Urinary bladder (tissue), 4 donors: ENCODE measurements around the gene FAM180A. TPM values are rescaled to one million over a fixed set of nuclear protein-coding genes. Genes with fewer than 3 reads are reported as not detected.

Source experiments
- DNase-seq: peaks from one replicate; pipeline ENCODE4 v3.0.0-alpha.2; 2015; ENCODE audit errors: extremely low spot score
- H3K27ac ChIP-seq: one replicate; pipeline ENCODE4 v1.5.1; 2013; ENCODE audit warnings: low read depth, mild to moderate bottlenecking, moderate library complexity
- H3K36me3 ChIP-seq: one replicate; pipeline ENCODE4 v1.6.1; 2013; ENCODE audit warnings: mild to moderate bottlenecking, moderate library complexity; ENCODE audit not compliant: insufficient read depth
- H3K4me1 ChIP-seq: one replicate; pipeline ENCODE4 v1.6.1; 2013; ENCODE audit warnings: mild to moderate bottlenecking, moderate library complexity; ENCODE audit not compliant: insufficient read depth
- H3K4me3 ChIP-seq: one replicate; pipeline ENCODE4 v1.5.1; 2013; ENCODE audit warnings: low read depth, low read length
- WGBS: extraction: QIAGEN DNeasy Blood & Tissue Kit; methylation state at CpG from one replicate; pipeline ENCODE4 v1.1.7; 2013; 5-methylcytosine and 5-hydroxymethylcytosine counted together
- polyA plus RNA-seq: library from polyadenylated mRNA; stranded (reverse); fragments of 200-250 nt; gene quantifications from one replicate; pipeline ENCODE4 v1.2.3, GENCODE V29; 2013
- total RNA-seq: library from RNA; depleted of rRNA; stranded (reverse); fragments of >200 nt; gene quantifications from one replicate; pipeline ENCODE4 v1.2.3, GENCODE V29; 2014
- donor health status: healthy with polysubstance abuse.
- donor health status: healthy.

Gene FAM180A
- total and polyA plus RNA-seq, 2 donors, result 0.63 to 2.9 TPM

- H3K36me3 ChIP-seq, result no peaks in the 10 kb centered on the region
- no peaks in the 10 kb centered on the region for H3K4me1 ChIP-seq
- no peak overlapping the region for H3K4me3 ChIP-seq
- DNase-seq, result no peak
- H3K27ac ChIP-seq, result no peak overlapping the region
- WGBS, result 96% methylated on average over 21 of the region's 21 CpGs
Observed at GRCh38 chr7:135721198-135721820, 27.3 kb downstream of the FAM180A start.

- WGBS, result 35% methylated on average over 2 of the region's 2 CpGs
- Histone ChIP-seq H3K4me3 (no peak overlapping the region), H3K4me1 (no peaks in the 10 kb centered on the region), H3K27ac (no peak overlapping the region), H3K36me3 (no peaks in the 10 kb centered on the region)
- DNase-seq, result no peak
Observed at GRCh38 chr7:135719688-135720087, 28.9 kb downstream of the FAM180A start.

- no peaks in the 10 kb centered on the region for H3K36me3 ChIP-seq
- WGBS, result 49% methylated on average over 7 of the region's 7 CpGs
Observed at GRCh38 chr7:135718794-135719437, 29.7 kb downstream of the FAM180A start.

GRCh38 chr7:135718219-135718618 is 30.4 kb downstream of the FAM180A start:
- DNase-seq, result no peak
- H3K36me3 ChIP-seq, result no peaks in the 10 kb centered on the region
- H3K4me3 ChIP-seq, result no peak overlapping the region
- no peaks in the 10 kb centered on the region for H3K4me1 ChIP-seq
- WGBS, result 94% methylated on average over 2 of the region's 2 CpGs
- H3K27ac ChIP-seq, result no peak overlapping the region

More at GRCh38 chr7:135718794-135719437, 29.7 kb downstream of the FAM180A start:
- no peak overlapping the region for H3K4me3 ChIP-seq
- no peaks in the 10 kb centered on the region for H3K4me1 ChIP-seq
- no peak overlapping the region for H3K27ac ChIP-seq
- DNase-seq, result no peak

- WGBS, result 81% methylated on average over 3 of the region's 3 CpGs
- Histone ChIP-seq H3K4me1 (no peaks in the 10 kb centered on the region), H3K4me3 (no peak overlapping the region), H3K27ac (no peak overlapping the region), H3K36me3 (no peaks in the 10 kb centered on the region)
- DNase-seq, result no peak
Observed at GRCh38 chr7:135717693-135718092, 30.9 kb downstream of the FAM180A start.

- H3K36me3 ChIP-seq, result no peaks in the 10 kb centered on the region
- H3K4me1 ChIP-seq, result no peaks in the 10 kb centered on the region
- 51% methylated on average over 9 of the region's 9 CpGs for WGBS
- H3K27ac ChIP-seq, result no peak overlapping the region
- DNase-seq, result no peak
- no peak overlapping the region for H3K4me3 ChIP-seq
Observed at GRCh38 chr7:135716677-135717238, 31.9 kb downstream of the FAM180A start.

GRCh38 chr7:135715673-135716072 is 32.9 kb downstream of the FAM180A start:
- no peak overlapping the region for H3K27ac ChIP-seq
- H3K4me1 ChIP-seq, result no peaks in the 10 kb centered on the region
- 72% methylated on average over 1 of the region's 1 CpG for WGBS
- no peaks in the 10 kb centered on the region for H3K36me3 ChIP-seq
- no peak overlapping the region for H3K4me3 ChIP-seq
- no peak for DNase-seq

GRCh38 chr7:135715055-135715522 is 33.5 kb downstream of the FAM180A start:
- no peak for DNase-seq
- Histone ChIP-seq H3K27ac (no peak overlapping the region), H3K4me3 (no peak overlapping the region), H3K36me3 (no peaks in the 10 kb centered on the region), H3K4me1 (no peaks in the 10 kb centered on the region)
- WGBS, result 98% methylated on average over 5 of the region's 5 CpGs

- Histone ChIP-seq H3K27ac (no peak overlapping the region), H3K36me3 (no peaks in the 10 kb centered on the region), H3K4me1 (no peaks in the 10 kb centered on the region), H3K4me3 (no peak overlapping the region)
- WGBS, result 84% methylated on average over 20 of the region's 20 CpGs
- no peak for DNase-seq
Observed at GRCh38 chr7:135714534-135715009, 34.0 kb downstream of the FAM180A start.

GRCh38 chr7:135713836-135714470 is 34.7 kb downstream of the FAM180A start:
- no peaks in the 10 kb centered on the region for H3K4me1 ChIP-seq
- WGBS, result 79% methylated on average over 4 of the region's 4 CpGs
- H3K36me3 ChIP-seq, result no peaks in the 10 kb centered on the region
- H3K4me3 ChIP-seq, result no peak overlapping the region
- no peak overlapping the region for H3K27ac ChIP-seq
- no peak for DNase-seq

- WGBS, result 42% methylated on average over 7 of the region's 7 CpGs
- Histone ChIP-seq H3K4me3 (no peak overlapping the region), H3K4me1 (no peaks in the 10 kb centered on the region), H3K36me3 (no peaks in the 10 kb centered on the region), H3K27ac (no peak overlapping the region)
- DNase-seq, result no peak
Observed at GRCh38 chr7:135712796-135713195, 35.8 kb downstream of the FAM180A start.

GRCh38 chr7:135712182-135712782 is 36.3 kb downstream of the FAM180A start:
- Histone ChIP-seq H3K27ac (no peak overlapping the region), H3K4me3 (no peak overlapping the region), H3K4me1 (no peaks in the 10 kb centered on the region), H3K36me3 (no peaks in the 10 kb centered on the region)
- 66% methylated on average over 4 of the region's 4 CpGs for WGBS
- no peak for DNase-seq

- H3K36me3 ChIP-seq, result no peaks in the 10 kb centered on the region
- WGBS, result 63% methylated on average over 8 of the region's 8 CpGs
- H3K4me3 ChIP-seq, result no peak overlapping the region
- H3K4me1 ChIP-seq, result no peaks in the 10 kb centered on the region
- H3K27ac ChIP-seq, result no peak overlapping the region
- no peak for DNase-seq
Observed at GRCh38 chr7:135711139-135711469, 37.5 kb downstream of the FAM180A start.
